HG02943 (cell line): Measurements from ENCODE around the gene WDR7.

Source experiments
- ATAC-seq: cut with Tn5 transposase; IDR thresholded peaks from one replicate; pipeline ENCODE4 v1.9.1; 2021; ENCODE audit warnings: mild to moderate bottlenecking, low read depth, moderate library complexity; ENCODE audit not compliant: unreplicated experiment

The WDR7 gene

GRCh38 chr18:56721031-56721430 lies 69.9 kb downstream of the WDR7 start:
- ATAC-seq: no peak

DNA sequence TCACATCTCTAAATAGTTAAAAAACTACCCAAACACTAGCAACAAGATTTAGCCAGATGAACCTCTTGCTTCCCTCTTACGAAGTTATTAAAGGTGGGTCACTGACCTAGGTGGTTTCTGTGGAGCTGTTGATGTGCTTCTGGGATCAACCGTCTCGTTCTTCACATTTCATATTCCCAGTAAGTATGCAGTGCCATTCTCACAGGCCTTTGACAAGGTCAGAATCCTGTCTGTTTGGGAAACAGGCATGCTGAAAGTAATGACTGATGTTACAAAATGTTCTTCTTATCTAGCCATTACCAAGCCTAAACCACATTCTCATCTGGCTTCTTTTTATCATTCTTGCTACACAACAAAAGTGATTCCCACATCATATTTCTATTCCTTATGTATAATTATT lies 70.3 kb downstream of the WDR7 start:
- no peak for ATAC-seq

GRCh38 chr18:56722518-56722917 lies 71.4 kb downstream of the WDR7 start:
- ATAC-seq: no peak

DNA sequence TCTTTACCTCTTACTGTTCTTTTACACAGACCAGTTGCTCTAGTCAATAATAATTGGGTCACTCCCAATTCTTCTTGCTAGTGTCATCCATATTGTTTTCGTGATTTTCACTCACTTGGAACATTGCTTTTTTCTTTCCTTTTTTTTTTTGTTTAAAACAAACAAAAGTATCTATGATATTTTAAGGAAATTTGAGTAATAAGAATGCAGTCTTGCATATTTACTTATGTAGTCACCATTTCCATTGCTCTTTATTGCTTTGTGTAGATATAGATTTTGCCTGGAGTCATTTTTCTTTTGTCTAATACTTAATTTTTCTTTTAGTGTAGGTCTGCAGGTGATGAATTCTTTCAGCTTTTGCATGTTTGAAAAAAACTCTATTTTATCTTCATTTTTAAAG lies 71.9 kb downstream of the WDR7 start:
- ATAC-seq: no peak

DNA sequence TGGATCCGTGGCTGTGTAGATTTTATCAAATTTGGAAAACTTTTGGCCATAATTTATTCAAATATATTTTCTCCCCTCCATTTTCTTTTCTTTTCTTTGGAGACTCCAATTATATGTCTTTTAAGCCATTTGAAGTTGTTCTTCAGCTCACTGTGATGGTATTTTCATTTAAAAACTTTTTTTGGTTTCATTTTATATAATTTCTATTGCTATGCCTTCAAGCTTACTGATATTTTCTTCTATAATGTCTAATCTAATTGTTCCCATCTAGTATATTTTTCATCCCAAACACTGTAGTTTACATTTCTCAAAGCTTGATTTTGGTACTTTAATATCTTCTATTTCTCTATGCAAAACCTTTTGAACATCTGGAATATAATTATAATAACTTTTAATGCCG lies 72.5 kb downstream of the WDR7 start:
- no peak for ATAC-seq

DNA sequence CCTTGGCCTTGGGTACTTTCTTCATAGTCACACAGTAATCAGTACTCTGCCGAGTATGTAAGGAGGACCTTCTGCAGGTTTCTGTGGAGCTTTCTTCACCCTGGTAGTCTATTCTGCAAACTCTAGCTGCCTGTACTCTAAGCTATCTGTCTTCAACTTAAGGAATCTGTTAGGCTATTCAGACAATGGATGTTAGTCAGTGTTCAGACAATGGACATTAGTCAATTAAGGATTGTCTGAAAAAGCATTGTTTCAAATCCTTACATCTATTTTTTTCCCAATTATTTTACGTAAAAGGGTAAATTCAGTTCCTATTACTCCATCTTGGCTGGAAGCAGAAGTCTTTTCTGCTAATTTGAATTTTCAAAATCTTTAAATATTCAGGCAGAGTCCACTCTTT lies 75.7 kb downstream of the WDR7 start:
- ATAC-seq: no peak

- ATAC-seq: no peak
These were observed 76.2 kb downstream of the WDR7 start for GRCh38 chr18:56727399-56727798.

- no peak for ATAC-seq
These were observed 77.6 kb downstream of the WDR7 start for GRCh38 chr18:56728741-56729140.

DNA sequence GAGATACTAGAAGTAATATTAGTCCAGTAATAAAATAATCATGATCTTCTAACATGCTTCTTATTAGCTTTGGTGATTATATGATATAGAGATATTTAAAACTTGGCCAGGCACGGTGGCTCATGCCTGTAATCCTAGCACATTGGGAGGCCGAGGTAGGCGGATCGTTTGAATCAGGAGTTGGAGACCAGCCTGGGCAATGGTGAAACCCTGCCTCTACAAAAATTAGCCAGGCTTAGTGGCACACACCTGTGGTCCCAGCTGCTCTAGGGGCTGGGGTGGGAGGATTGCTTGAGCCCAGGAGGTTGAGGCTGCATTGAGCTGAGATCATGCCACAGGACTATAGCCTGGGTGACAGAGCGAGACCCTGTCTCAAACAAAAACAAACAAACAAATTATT lies 87.0 kb downstream of the WDR7 start:
- ATAC-seq: no peak

- ATAC-seq: no peak
These were observed 88.6 kb downstream of the WDR7 start for GRCh38 chr18:56739731-56740130.

DNA sequence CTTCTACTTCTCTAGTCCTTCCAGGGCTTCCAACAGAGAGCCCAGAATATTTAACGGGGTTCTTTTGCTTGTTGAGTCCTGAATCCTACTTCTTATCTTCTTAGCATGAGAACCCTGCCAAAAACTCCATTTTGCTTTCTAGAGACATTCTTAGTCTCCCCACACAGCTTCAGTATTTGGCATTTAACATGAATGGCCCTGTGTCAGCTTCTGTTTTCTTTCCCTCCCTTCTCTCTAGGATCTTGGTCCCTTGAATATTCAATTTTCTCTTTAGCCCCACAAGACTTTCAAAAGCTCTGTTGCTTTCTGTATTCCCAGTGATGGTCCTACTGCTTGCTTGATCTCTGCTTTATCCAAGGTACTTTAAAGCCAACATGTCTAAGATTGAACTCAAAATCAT lies 89.5 kb downstream of the WDR7 start:
- ATAC-seq: no peak

- no peak for ATAC-seq
These were observed 90.5 kb downstream of the WDR7 start for GRCh38 chr18:56741685-56742084.

- no peak for ATAC-seq
These were observed 92.0 kb downstream of the WDR7 start for GRCh38 chr18:56743115-56743514.

GRCh38 chr18:56747032-56747658 lies 96.0 kb downstream of the WDR7 start:
- no peak for ATAC-seq

- no peak for ATAC-seq
These were observed 96.7 kb downstream of the WDR7 start for GRCh38 chr18:56747857-56748256.

DNA sequence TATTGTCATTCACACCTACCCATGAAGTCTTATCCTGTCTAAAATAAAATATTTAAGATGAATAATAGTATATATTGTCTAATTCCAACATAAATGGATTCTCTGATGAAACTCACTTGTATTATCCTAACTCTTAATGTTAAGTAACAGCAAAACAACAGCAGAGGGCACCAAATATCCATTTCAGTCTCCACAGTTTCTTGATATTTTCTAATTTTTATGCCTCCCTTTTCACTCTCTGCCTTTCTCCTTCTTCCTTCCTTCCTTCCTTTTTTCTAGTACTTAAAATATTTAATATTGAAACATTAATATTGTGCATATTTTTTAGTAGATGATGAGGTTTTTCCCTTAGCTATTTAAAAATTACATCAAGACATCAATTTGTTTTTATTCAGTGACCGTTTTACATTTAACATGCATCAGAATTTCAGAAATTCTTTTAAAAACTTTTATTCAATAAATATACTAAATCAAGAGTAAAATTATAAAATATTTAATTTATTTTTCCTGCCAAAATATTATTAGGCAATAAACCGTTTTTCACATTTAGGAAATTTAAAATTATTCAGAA lies 97.6 kb downstream of the WDR7 start:
- ATAC-seq: no peak

DNA sequence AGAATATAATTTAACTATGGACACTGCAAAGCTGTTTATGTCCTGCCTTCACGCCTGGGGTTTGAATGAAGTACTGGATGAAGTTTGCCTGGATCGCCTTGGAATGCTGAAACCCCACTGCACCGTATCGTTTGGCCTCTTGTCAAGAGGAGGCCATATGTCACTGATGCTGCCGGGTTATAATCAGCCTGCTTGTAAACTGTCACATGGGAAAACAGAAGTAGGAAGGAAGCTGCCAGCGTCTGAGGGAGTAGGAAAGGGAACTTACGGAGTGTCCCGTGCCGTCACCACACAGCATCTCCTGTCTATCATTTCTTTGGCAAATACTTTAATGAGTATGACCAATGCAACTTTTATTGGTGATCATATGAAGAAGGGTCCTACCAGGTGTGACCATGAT lies 105.8 kb downstream of the WDR7 start:
- ATAC-seq: no peak

GRCh38 chr18:56770097-56770496 lies 118.9 kb downstream of the WDR7 start:
- ATAC-seq: no peak

GRCh38 chr18:56770873-56771272 lies 119.7 kb downstream of the WDR7 start:
- ATAC-seq: no peak

- ATAC-seq: no peak
These were observed 124.5 kb downstream of the WDR7 start for GRCh38 chr18:56775701-56776100.

- no peak for ATAC-seq
These were observed 136.2 kb downstream of the WDR7 start for GRCh38 chr18:56787390-56787789.

DNA sequence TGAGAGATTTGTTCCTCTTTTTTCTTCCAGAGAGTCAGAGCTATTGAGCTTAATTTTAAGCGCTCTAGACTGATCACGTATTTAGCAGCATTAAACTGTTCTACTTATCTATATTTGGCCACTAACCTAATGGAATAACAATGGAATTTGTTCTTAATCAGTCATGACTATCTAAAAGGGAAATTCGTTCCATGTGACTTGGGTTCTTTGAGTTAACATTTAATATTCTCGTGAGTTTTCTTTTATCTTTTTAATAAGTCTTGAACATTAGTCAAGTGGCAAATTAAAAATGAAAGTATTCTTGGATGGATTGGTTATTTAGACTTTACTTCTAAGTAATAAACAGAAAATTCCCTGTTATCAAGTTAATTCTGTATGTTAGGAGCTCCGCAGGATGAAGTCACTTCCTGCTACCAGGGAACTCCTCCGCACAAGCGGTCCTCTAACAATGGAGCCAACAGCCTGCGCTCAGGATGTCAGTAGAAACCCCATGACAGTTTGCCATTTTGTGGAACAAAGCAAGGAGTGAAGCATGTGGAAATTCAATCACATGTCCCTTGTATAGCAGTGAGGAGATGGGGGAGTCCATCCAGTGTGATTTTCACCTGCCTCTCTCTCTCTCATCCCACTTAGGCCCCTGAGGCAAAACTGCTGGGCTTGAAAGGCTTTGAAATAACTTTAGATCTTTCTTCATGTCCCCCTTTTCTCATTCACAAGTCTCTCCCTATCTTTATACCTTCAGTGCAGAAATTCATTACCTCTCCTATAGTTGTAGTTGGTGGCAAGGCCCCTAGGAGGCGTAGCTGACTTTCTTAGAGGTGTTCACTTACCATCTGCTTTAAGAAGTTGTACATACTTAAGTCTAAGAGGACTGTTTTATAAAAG lies 138.1 kb downstream of the WDR7 start:
- ATAC-seq: no peak
